ENCODE results near the gene ANKS1B. TPM values are rescaled to one million over a fixed set of nuclear protein-coding genes. Genes with fewer than 3 reads are reported as not detected.

Gene ANKS1B
- total and polyA plus RNA-seq, 4 donors = 0.03 to 3.4 (median 0.53) TPM

DNA sequence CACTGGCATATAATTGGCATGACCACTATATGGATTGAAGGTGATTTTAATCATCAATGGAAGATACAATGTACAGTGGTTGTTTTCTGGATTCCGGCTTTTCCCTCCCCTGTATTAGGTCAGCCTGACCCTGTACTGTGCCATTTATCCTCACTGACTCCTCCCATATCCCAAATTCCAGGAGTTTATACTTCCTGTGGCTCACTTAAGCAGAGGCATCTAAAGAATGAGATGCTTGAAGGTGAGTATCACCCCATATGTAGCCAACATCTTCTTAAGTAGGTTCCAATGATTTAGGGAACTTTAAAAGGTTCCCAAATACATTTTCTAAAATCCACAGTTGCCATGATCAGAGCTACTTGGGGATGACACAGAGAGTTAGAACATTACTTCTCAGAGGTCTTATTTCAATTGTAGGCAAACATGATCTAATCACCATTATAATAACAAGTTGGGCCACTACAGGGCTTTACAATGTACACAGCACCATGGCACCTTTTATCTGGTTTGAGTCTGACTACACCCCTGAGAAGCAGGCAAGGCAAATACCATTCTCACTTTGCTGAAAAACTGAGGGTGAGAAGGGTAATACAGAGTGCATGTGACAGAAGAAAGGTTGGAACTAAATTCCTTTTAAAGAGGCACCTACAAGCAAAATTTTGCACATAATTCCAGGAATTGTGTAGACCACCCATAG lies 549.5 kb downstream of the ANKS1B start:
- Histone ChIP-seq H3K4me1 (ENCODE audit: control insufficient read depth in 4 of 4, insufficient read depth in 4 of 4, low read length in 3 of 4) (no peaks in the 10 kb centered on the region), H3K27me3 (ENCODE audit: control insufficient read depth in 4 of 4, insufficient read depth in 4 of 4, low read length in 3 of 4) (no peaks in the 10 kb centered on the region), H3K36me3 (ENCODE audit: control insufficient read depth in 4 of 4, insufficient read depth in 3 of 4, low read depth in 1 of 4, low read length in 3 of 4) (no peaks in the 10 kb centered on the region), H3K4me3 (ENCODE audit: low read depth in 1 of 3, low read length in 3 of 3) (no peak overlapping the region), H3K27ac (ENCODE audit: low read depth in 1 of 2, low read length in 2 of 2) (no peak overlapping the region), H3K9ac (ENCODE audit: low read depth in 1 of 2, low read length in 2 of 2) (no peak overlapping the region), H3K9me3 (ENCODE audit: control insufficient read depth in 4 of 4, low read length in 3 of 4) (no peaks in the 10 kb centered on the region)
- TF ChIP-seq RAD21 (IDR thresholded peaks at IDR 0.05) (no peak), FOXA2 (IDR thresholded peaks at IDR 0.05) (no peak), RXRA (IDR thresholded peaks at IDR 0.05) (no peak), EGR1 (IDR thresholded peaks at IDR 0.05; ENCODE audit: low read depth in 2 of 2) (no peak), HNF4A (conservative IDR thresholded peaks at IDR 0.05) (no peak), FOXA1 (IDR thresholded peaks at IDR 0.05) (no peak), HNF4G (IDR thresholded peaks at IDR 0.05) (no peak), JUND (IDR thresholded peaks at IDR 0.05) (no peak), GABPA (IDR thresholded peaks at IDR 0.05 in 1 of 2, conservative IDR thresholded peaks at IDR 0.05 in 1 of 2) (no peak)
- TF ChIP-seq, protein P1, sequence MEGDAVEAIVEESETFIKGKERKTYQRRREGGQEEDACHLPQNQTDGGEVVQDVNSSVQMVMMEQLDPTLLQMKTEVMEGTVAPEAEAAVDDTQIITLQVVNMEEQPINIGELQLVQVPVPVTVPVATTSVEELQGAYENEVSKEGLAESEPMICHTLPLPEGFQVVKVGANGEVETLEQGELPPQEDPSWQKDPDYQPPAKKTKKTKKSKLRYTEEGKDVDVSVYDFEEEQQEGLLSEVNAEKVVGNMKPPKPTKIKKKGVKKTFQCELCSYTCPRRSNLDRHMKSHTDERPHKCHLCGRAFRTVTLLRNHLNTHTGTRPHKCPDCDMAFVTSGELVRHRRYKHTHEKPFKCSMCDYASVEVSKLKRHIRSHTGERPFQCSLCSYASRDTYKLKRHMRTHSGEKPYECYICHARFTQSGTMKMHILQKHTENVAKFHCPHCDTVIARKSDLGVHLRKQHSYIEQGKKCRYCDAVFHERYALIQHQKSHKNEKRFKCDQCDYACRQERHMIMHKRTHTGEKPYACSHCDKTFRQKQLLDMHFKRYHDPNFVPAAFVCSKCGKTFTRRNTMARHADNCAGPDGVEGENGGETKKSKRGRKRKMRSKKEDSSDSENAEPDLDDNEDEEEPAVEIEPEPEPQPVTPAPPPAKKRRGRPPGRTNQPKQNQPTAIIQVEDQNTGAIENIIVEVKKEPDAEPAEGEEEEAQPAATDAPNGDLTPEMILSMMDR (IDR thresholded peaks at IDR 0.05; ENCODE audit: low read depth, low read length, missing input control) = no peak
- TF ChIP-seq, protein P2, sequence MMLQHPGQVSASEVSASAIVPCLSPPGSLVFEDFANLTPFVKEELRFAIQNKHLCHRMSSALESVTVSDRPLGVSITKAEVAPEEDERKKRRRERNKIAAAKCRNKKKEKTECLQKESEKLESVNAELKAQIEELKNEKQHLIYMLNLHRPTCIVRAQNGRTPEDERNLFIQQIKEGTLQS (IDR thresholded peaks at IDR 0.05) = no peak
- no peak for DNase-seq (ENCODE audit: low spot score)
- 68% methylated on average over 1 of the region's 1 CpG for WGBS

DNA sequence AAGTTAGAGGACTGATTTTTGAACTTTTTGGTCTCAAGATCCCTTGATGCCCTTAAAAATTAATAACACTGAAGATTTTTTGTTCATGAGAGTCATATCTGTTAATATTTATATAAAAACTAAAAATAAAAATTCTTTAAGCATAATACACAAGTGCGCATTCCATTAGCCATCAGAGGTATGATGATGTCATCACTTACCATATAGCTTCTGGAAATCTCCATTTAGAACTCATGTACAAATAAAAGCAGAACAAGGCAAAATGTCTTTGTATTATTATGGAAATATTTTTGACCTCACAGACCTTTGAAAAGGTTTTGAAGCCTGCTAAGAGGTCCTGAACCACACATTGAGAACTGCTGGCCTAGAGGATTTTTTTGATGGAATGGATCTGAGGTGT lies 551.6 kb downstream of the ANKS1B start:
- DNase-seq (ENCODE audit: low spot score) = no peak
- no peak overlapping the region for H3K9ac ChIP-seq (ENCODE audit: low read depth in 1 of 2, low read length in 2 of 2)
- no peaks in the 10 kb centered on the region for H3K36me3 ChIP-seq (ENCODE audit: control insufficient read depth in 4 of 4, insufficient read depth in 3 of 4, low read depth in 1 of 4, low read length in 3 of 4)
- H3K27me3 ChIP-seq (ENCODE audit: control insufficient read depth in 4 of 4, insufficient read depth in 4 of 4, low read length in 3 of 4) = no peaks in the 10 kb centered on the region
- no peak overlapping the region for H3K27ac ChIP-seq (ENCODE audit: low read depth in 1 of 2, low read length in 2 of 2)
- no peaks in the 10 kb centered on the region for H3K4me1 ChIP-seq (ENCODE audit: control insufficient read depth in 4 of 4, insufficient read depth in 4 of 4, low read length in 3 of 4)
- no peaks in the 10 kb centered on the region for H3K9me3 ChIP-seq (ENCODE audit: control insufficient read depth in 4 of 4, low read length in 3 of 4)
- H3K4me3 ChIP-seq (ENCODE audit: low read depth in 1 of 3, low read length in 3 of 3) = no peak overlapping the region
- TF ChIP-seq RXRA (IDR thresholded peaks at IDR 0.05) = no peak
- TF ChIP-seq, protein P3, sequence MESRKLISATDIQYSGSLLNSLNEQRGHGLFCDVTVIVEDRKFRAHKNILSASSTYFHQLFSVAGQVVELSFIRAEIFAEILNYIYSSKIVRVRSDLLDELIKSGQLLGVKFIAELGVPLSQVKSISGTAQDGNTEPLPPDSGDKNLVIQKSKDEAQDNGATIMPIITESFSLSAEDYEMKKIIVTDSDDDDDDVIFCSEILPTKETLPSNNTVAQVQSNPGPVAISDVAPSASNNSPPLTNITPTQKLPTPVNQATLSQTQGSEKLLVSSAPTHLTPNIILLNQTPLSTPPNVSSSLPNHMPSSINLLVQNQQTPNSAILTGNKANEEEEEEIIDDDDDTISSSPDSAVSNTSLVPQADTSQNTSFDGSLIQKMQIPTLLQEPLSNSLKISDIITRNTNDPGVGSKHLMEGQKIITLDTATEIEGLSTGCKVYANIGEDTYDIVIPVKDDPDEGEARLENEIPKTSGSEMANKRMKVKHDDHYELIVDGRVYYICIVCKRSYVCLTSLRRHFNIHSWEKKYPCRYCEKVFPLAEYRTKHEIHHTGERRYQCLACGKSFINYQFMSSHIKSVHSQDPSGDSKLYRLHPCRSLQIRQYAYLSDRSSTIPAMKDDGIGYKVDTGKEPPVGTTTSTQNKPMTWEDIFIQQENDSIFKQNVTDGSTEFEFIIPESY (IDR thresholded peaks at IDR 0.05) = no peak
- no peak for TF ChIP-seq HNF4A (conservative IDR thresholded peaks at IDR 0.05)
- TF ChIP-seq TAF1 (conservative IDR thresholded peaks at IDR 0.05) = no peak
- TF ChIP-seq EGR1 (IDR thresholded peaks at IDR 0.05; ENCODE audit: low read depth in 2 of 2) = no peak
- TF ChIP-seq, protein P4, sequence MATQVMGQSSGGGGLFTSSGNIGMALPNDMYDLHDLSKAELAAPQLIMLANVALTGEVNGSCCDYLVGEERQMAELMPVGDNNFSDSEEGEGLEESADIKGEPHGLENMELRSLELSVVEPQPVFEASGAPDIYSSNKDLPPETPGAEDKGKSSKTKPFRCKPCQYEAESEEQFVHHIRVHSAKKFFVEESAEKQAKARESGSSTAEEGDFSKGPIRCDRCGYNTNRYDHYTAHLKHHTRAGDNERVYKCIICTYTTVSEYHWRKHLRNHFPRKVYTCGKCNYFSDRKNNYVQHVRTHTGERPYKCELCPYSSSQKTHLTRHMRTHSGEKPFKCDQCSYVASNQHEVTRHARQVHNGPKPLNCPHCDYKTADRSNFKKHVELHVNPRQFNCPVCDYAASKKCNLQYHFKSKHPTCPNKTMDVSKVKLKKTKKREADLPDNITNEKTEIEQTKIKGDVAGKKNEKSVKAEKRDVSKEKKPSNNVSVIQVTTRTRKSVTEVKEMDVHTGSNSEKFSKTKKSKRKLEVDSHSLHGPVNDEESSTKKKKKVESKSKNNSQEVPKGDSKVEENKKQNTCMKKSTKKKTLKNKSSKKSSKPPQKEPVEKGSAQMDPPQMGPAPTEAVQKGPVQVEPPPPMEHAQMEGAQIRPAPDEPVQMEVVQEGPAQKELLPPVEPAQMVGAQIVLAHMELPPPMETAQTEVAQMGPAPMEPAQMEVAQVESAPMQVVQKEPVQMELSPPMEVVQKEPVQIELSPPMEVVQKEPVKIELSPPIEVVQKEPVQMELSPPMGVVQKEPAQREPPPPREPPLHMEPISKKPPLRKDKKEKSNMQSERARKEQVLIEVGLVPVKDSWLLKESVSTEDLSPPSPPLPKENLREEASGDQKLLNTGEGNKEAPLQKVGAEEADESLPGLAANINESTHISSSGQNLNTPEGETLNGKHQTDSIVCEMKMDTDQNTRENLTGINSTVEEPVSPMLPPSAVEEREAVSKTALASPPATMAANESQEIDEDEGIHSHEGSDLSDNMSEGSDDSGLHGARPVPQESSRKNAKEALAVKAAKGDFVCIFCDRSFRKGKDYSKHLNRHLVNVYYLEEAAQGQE (IDR thresholded peaks at IDR 0.05) = no peak
- no peak for TF ChIP-seq FOXA2 (IDR thresholded peaks at IDR 0.05)
- TF ChIP-seq FOXA1 (IDR thresholded peaks at IDR 0.05) = no peak
- TF ChIP-seq, protein P5, sequence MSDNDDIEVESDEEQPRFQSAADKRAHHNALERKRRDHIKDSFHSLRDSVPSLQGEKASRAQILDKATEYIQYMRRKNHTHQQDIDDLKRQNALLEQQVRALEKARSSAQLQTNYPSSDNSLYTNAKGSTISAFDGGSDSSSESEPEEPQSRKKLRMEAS (IDR thresholded peaks at IDR 0.05) = no peak
- TF ChIP-seq, protein P2 (IDR thresholded peaks at IDR 0.05) = no peak
- no peak for TF ChIP-seq YY1 (IDR thresholded peaks at IDR 0.05)
- TF ChIP-seq, protein P1 (IDR thresholded peaks at IDR 0.05; ENCODE audit: low read depth, low read length, missing input control) = no peak
- 98% methylated on average over 1 of the region's 1 CpG for WGBS
